ENCODE data around the gene ATP5PB.
A peak's percentile ranks its signal among the peaks of the same experiment; 100 is the strongest.

Gene ATP5PB, protein sequence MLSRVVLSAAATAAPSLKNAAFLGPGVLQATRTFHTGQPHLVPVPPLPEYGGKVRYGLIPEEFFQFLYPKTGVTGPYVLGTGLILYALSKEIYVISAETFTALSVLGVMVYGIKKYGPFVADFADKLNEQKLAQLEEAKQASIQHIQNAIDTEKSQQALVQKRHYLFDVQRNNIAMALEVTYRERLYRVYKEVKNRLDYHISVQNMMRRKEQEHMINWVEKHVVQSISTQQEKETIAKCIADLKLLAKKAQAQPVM

DNA sequence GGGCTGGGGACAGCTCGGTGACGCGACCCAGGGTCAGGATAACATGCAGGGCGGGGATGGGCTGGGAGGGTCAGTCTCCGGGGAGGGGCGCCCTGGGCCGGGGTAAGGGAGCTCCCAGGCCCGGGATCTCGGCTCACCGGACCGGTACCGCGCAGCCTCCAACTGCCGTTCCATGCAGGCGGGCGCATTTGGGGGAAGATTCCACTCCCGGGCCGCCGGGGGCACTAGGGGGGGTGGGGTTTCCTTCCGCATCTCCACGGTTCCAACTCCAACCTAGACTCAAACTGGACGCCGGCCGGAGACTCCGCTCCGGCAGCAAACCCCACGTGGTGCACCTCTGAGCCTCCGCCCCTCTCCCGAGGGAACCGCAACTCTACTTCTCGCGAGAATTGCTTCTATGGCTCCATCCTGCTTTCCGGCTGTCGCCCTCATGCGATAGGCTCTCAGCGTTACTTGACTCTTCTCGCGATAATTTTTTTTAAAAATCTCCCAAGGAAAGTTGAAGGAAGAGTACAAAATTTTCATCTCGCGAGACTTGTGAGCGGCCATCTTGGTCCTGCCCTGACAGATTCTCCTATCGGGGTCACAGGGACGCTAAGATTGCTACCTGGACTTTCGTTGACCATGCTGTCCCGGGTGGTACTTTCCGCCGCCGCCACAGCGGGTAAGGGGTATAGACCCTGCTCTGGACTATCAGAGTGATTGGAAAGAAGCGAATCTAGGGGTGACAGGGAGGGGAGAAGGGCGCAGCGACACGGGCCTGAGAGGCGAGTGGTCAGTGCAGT, at the start of gene ATP5PB, which contains the start of gene WDR77:
Gene ATP5PB, plus strand, starts transcription at position 547 of the 785 bp plus-strand sequence. Its CDS starts 78 bp downstream, at position 625.
Gene WDR77, minus strand, starts transcription at position 339 of the 785 bp plus-strand sequence. Its CDS starts 87 bp downstream, at position 252.
- H3K4me3 ChIP-seq (ENCODE audit: low read length), result peak within 1 kb of the TSS; percentile 100
- peak; percentile 98 for DNase-seq (ENCODE audit: low read depth)
- TF ChIP-seq, protein P1, sequence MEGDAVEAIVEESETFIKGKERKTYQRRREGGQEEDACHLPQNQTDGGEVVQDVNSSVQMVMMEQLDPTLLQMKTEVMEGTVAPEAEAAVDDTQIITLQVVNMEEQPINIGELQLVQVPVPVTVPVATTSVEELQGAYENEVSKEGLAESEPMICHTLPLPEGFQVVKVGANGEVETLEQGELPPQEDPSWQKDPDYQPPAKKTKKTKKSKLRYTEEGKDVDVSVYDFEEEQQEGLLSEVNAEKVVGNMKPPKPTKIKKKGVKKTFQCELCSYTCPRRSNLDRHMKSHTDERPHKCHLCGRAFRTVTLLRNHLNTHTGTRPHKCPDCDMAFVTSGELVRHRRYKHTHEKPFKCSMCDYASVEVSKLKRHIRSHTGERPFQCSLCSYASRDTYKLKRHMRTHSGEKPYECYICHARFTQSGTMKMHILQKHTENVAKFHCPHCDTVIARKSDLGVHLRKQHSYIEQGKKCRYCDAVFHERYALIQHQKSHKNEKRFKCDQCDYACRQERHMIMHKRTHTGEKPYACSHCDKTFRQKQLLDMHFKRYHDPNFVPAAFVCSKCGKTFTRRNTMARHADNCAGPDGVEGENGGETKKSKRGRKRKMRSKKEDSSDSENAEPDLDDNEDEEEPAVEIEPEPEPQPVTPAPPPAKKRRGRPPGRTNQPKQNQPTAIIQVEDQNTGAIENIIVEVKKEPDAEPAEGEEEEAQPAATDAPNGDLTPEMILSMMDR (IDR thresholded peaks at IDR 0.05; ENCODE audit: insufficient read depth, low read depth, low read length, missing control alignments), result no peak

DNA sequence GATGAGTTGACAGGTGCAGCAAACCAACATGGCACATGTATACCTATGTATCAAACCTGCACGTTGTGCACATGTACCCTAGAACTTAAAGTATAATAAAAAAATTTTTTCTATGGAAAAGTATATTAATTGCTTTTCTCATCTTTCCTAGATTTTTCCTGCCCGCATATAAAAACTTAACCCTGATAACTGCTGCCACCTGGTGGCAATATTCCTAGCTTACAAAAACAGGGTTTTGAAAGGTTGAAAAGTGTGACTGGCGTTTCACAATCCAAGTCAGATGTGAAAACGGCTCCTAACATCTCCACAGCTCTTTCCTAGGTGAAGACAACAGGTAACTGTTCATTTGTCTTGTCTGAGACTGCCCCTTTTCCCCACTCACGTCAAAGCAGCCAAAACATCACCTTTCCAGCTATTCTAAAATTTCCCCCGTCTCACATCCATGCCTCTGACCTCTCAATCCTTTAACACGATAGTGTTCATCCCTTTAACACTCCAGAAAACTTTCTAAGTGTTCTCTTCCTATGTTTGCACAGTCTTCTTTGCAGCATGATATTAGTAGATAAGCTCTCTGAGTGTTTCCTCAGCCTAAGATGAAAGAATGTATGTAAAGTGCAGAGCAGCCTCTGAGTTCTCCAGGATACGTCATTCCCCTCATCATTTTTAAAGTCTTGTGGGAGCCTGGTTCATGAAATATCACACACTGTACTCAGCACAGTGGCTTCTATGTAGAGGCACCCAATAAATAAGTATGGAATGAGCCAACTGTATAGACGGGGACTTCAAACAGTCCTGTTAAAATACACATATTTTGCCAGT, 49.3 kb upstream of the ATP5PB start:
- TF ChIP-seq, protein P1 (IDR thresholded peaks at IDR 0.05; ENCODE audit: insufficient read depth, low read depth, low read length, missing control alignments), result peak; percentile 67
- peak; percentile 57 for DNase-seq (ENCODE audit: low read depth)
- no peak overlapping the region for H3K4me3 ChIP-seq (ENCODE audit: low read length)

DNA sequence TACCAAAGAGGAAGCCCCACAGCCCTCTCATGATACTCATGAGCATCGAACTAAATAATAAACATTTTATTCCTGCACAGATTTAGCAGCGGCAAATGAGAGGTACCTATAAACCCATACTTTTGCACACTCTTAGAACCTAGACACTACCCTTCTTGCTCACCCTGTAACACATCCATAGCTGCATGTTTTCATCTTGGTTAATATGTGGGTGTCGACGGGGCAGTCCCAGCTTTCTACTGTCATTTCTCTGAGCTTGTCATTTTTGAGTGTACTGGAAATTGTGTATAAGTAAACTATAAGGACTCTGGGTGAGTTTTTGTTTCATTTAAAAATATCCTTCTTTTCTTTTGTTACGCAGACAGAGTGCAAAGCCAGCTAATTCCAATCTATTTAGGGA, 47.2 kb upstream of the ATP5PB start:
- DNase-seq (ENCODE audit: low read depth), result no peak
- H3K4me3 ChIP-seq (ENCODE audit: low read length), result no peak overlapping the region
- TF ChIP-seq, protein P1 (IDR thresholded peaks at IDR 0.05; ENCODE audit: insufficient read depth, low read depth, low read length, missing control alignments), result no peak

DNA sequence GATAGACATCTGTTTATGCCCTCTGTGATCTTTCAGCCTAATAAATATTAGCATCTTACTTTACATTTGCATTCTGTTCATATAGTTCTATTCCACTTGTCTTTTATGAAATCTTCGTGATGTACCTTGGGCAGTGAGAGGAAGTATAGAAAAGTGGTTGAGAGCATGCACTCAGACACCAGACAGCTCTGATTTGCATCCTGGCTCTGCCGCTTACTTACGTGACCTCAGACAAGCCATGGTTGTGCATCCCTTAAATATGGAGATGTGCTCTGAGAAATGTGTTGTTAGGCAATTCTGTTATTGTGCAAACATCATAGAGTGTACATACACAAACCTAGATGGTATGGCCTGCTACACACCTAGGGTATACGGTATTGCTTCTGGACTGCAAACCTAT, 44.7 kb upstream of the ATP5PB start:
- no peak overlapping the region for H3K4me3 ChIP-seq (ENCODE audit: low read length)

DNA sequence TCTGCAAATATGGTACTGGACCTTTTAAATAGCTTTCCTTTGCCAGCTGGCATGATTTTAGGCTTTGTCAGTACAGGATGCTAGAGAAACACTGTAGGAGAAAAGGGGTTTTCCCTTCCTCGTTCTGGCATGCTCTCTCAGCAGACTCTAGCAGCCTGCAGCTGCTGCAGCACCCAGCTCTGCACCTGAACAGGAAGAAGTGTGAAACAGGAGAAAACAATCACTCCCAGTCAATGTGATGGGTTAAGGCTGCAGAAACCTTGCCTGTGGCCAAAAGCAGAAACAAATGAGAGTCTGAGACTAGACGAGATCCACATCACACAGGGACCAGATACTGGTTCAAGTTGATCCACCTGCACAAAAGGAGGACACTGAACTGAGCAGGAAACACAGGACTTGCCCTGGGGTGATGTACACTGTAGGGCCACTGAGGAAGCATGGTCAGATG, 42.9 kb upstream of the ATP5PB start:
- peak; percentile 69 for DNase-seq (ENCODE audit: low read depth)
- TF ChIP-seq, protein P1 (IDR thresholded peaks at IDR 0.05; ENCODE audit: insufficient read depth, low read depth, low read length, missing control alignments), result no peak
- H3K4me3 ChIP-seq (ENCODE audit: low read length), result no peak overlapping the region

More for the DNA sequence above, 44.7 kb upstream of the ATP5PB start:
- DNase-seq (ENCODE audit: low read depth), result no peak
- TF ChIP-seq, protein P1 (IDR thresholded peaks at IDR 0.05; ENCODE audit: insufficient read depth, low read depth, low read length, missing control alignments), result no peak

DNA sequence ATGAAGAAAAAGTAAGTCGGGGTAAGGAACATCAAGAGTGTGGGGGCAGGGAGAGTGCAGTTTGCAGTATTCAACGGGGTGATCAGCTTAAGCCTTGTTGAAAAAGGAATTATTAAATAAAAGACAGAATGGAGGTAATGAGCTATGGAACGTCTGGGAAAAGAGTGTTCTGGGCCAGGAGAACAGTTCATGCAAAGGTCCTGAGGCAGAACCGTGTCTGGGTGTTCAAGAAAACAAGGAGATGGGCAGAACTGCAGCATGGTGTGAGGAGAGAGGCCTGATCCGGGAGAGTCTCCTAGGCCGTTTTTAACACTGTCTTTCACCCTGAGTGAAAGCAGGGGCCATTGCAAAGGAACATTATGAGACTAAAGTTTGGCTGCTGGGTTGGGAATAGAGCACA, 42.0 kb upstream of the ATP5PB start:
- no peak for DNase-seq (ENCODE audit: low read depth)
- TF ChIP-seq, protein P1 (IDR thresholded peaks at IDR 0.05; ENCODE audit: insufficient read depth, low read depth, low read length, missing control alignments), result no peak
- H3K4me3 ChIP-seq (ENCODE audit: low read length), result no peak overlapping the region
